NT2/D1 (cell line): ENCODE results near the gene ARSJ.

Experiments used
- SUZ12 ChIP-seq: IDR thresholded peaks from 2 replicates; pipeline ENCODE4 v1.6.1; 2011; ENCODE audit not compliant: insufficient read length, insufficient read depth; ENCODE audit errors: extremely low read depth
- YY1 ChIP-seq: IDR thresholded peaks from 2 replicates; pipeline ENCODE4 v1.6.1; 2011; ENCODE audit not compliant: insufficient read length, insufficient read depth
- ZNF274 ChIP-seq: IDR thresholded peaks from 2 replicates; pipeline ENCODE4 v1.6.1; 2011; ENCODE audit warnings: mild to moderate bottlenecking, low read depth, low read length

- TF ChIP-seq YY1 (no peak), SUZ12 (no peak), ZNF274 (no peak)
These were observed 18.6 kb upstream of the ARSJ start for GRCh38 chr4:113998079-113998478.
